Keratinocyte (primary cell): ENCODE measurements around the gene MZB1. TPM values are rescaled to one million over a fixed set of nuclear protein-coding genes. Genes with fewer than 3 reads are reported as not detected.

Source experiments
- DNase-seq: peaks from one replicate; pipeline ENCODE4 v3.0.0-alpha.2; 2011; ENCODE audit warnings: low read depth, missing footprints, low spot score
- FAIRE-seq: peaks from 2 replicates; lab custom pipeline; 2011; peaks lifted over from hg19 to GRCh38; lab: Jason Lieb, UNC
- H2AFZ ChIP-seq: 2 replicates; pipeline ENCODE4 v1.6.0; 2012; ENCODE audit warnings: low read length, control low read depth, inconsistent platforms; ENCODE audit not compliant: control insufficient read depth
- H3K27ac ChIP-seq: 2 replicates; pipeline ENCODE4 v1.5.1; 2011; ENCODE audit warnings: low read length; ENCODE audit not compliant: control insufficient read depth, insufficient read depth
- H3K27me3 ChIP-seq: 3 replicates; pipeline ENCODE4 v1.6.0; 2011; ENCODE audit warnings: low read length; ENCODE audit not compliant: control insufficient read depth, insufficient read depth; ENCODE audit errors: extremely low read depth
- H3K36me3 ChIP-seq, 2 experiments: 2 replicates in 1 of 2; 3 replicates in 1 of 2; pipeline ENCODE4 v1.5.1; 2011; ENCODE audit warnings: low read length in 2 of 2, mild to moderate bottlenecking in 1 of 2; ENCODE audit not compliant: control insufficient read depth in 2 of 2, insufficient read depth in 2 of 2; ENCODE audit errors: extremely low read depth in 1 of 2
- H3K4me1 ChIP-seq: 3 replicates; pipeline ENCODE4 v1.5.1; 2011; ENCODE audit warnings: low read length; ENCODE audit not compliant: control insufficient read depth, insufficient read depth; ENCODE audit errors: extremely low read depth
- H3K4me2 ChIP-seq: 3 replicates; pipeline ENCODE4 v1.6.0; 2011; ENCODE audit warnings: low read depth, low read length; ENCODE audit not compliant: control insufficient read depth, insufficient read depth; ENCODE audit errors: extremely low read depth
- H3K4me3 ChIP-seq, 3 experiments: fragments of 200-600 bp in 1 of 3; sonication (generic) in 1 of 3; 2 replicates in 2 of 3; 3 replicates in 1 of 3; pipeline ENCODE4 v1.5.1; 2011 to 2016; ENCODE audit warnings: low read length in 3 of 3, mild to moderate bottlenecking in 3 of 3, control low read depth in 2 of 3, inconsistent platforms in 1 of 3, low read depth in 1 of 3, mixed read lengths in 1 of 3, mixed run types in 1 of 3, moderate library complexity in 1 of 3; ENCODE audit not compliant: control insufficient read depth in 2 of 3, insufficient read depth in 2 of 3; ENCODE audit errors: extremely low read depth in 1 of 3
- H3K79me2 ChIP-seq: 2 replicates; pipeline ENCODE4 v1.6.0; 2012; ENCODE audit warnings: low read length; ENCODE audit not compliant: control insufficient read depth, insufficient read depth
- H3K9ac ChIP-seq: 3 replicates; pipeline ENCODE4 v1.6.0; 2011; ENCODE audit warnings: low read length; ENCODE audit not compliant: control insufficient read depth, insufficient read depth; ENCODE audit errors: extremely low read depth
- H3K9me1 ChIP-seq: 3 replicates; pipeline ENCODE4 v1.6.0; 2011; ENCODE audit warnings: low read length; ENCODE audit not compliant: control insufficient read depth, insufficient read depth; ENCODE audit errors: extremely low read depth
- H3K9me3 ChIP-seq: 2 replicates; pipeline ENCODE4 v1.5.1; 2012; ENCODE audit warnings: low read depth, low read length; ENCODE audit not compliant: control insufficient read depth
- H4K20me1 ChIP-seq: 3 replicates; pipeline ENCODE4 v1.6.0; 2011; ENCODE audit warnings: low read length; ENCODE audit not compliant: control insufficient read depth, insufficient read depth; ENCODE audit errors: extremely low read depth
- CTCF ChIP-seq, 3 experiments: IDR thresholded peaks in 1 of 3; conservative IDR thresholded peaks in 1 of 3; optimal IDR thresholded peaks in 1 of 3; 2 replicates in 2 of 3; 3 replicates in 1 of 3; pipeline versions ENCODE3 to v1.5.1; 2011; ENCODE audit warnings: low read length in 3 of 3, mild to moderate bottlenecking in 3 of 3, moderate library complexity in 2 of 3, control low read depth in 1 of 3, inconsistent platforms in 1 of 3; ENCODE audit not compliant: insufficient read depth in 2 of 3; ENCODE audit errors: extremely low read depth in 1 of 3
- EZH2 ChIP-seq: IDR thresholded peaks from one replicate; pipeline ENCODE4 v1.6.1; 2012; ENCODE audit warnings: inconsistent platforms, mild to moderate bottlenecking, low read length, moderate library complexity
- dilution Hi-C: fragments of 300-500 bp; cut with MboI; formaldehyde crosslinking; loops from one replicate; pipeline ENCODE4 v1.7.0; 2020; ENCODE audit warnings: low sequenced_read_pairs; ENCODE audit not compliant: extremely low pct_ligation_motif_present
- polyA plus RNA-seq, 5 experiments: library from polyadenylated mRNA; depleted of rRNA in 3 of 5; stranded (reverse) in 3 of 5; stranded (forward) in 1 of 5; unstranded in 1 of 5; fragments of >200 nt; gene quantifications; 1 replicate in 1 of 5; 2 replicates in 3 of 5; 3 replicates in 1 of 5; pipeline versions ENCODE4 v1.2.1 to v1.2.3, GENCODE V29; 2011 to 2012; ENCODE audit warnings: missing spikeins in 2 of 5, low read depth in 1 of 5, low replicate concordance in 1 of 5

Gene MZB1
- polyA plus RNA-seq, 1 donor (not counting 4 experiments of a cell fraction or from before 2014, with no cell fraction given): not detected

DNA sequence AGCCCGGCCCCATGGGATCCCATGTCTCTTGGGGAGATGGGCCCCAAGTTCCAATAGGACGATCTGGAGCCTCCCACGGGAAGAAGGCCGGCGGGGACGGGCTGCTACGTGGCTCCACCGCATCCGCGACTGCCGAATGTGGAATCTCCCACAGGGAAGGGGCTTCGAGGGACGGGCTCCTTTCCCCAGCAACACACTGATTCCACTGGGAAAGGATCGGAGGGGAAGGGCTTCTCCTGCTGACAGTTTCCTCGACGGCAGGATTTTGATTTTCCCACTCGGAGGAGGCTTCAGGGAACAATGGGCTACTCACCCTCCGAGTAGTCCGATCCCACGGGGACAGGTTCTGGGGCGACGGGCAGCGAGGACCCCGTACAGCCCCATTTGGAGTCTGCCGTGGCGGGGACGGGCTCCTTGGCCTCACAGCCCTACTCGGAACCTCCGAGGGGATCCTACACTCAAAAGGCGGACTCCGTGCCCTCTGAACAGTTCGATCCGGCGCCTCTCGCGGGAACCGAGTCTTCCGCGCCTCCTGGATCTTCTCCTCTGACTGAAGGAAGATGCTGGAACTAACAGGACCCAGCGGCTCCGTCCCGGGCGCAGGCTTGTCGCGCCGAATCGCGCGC lies 3.9 kb upstream of the MZB1 start:
- peaks cover 0 to 4% of the 10 kb centered on the region in 2 experiments for H3K36me3 ChIP-seq
- H3K4me1 ChIP-seq: peaks cover 19% of the 10 kb centered on the region
- H3K9me1 ChIP-seq: no peaks in the 10 kb centered on the region
- no peaks in the 10 kb centered on the region for H3K27me3 ChIP-seq
- FAIRE-seq: no peak
- dilution Hi-C loops: no loop called here
- H3K4me3 ChIP-seq: peak overlapping the region; percentile 69 to 92 (median 84)
- no peaks in the 10 kb centered on the region for H3K9me3 ChIP-seq
- peak overlapping the region; percentile 90 for H3K4me2 ChIP-seq
- peak overlapping the region; percentile 93 for H3K9ac ChIP-seq
- no peak for DNase-seq
- TF ChIP-seq CTCF (optimal IDR thresholded peaks at IDR 0.05 in 1 of 3, IDR thresholded peaks at IDR 0.05 in 1 of 3, conservative IDR thresholded peaks at IDR 0.05 in 1 of 3; ENCODE audit: extremely low read depth in 1 of 3, insufficient read depth in 2 of 3, low read length in 3 of 3) (no peak), EZH2 (no peak)
- no peaks in the 10 kb centered on the region for H4K20me1 ChIP-seq
- H2AFZ ChIP-seq: peak overlapping the region; percentile 49
- H3K79me2 ChIP-seq: peaks cover 15% of the 10 kb centered on the region
- peak overlapping the region; percentile 60 for H3K27ac ChIP-seq

- peak overlapping the region; percentile 93 for H3K9ac ChIP-seq
- DNase-seq (no peak), FAIRE-seq (no peak)
Observed at GRCh38 chr5:139392678-139393496, 3.2 kb upstream of the MZB1 start.

More at GRCh38 chr5:139392678-139393496, 3.2 kb upstream of the MZB1 start:
- Histone ChIP-seq H3K79me2 (peaks cover 15% of the 10 kb centered on the region), H4K20me1 (no peaks in the 10 kb centered on the region), H2AFZ (peak overlapping the region; percentile 49), H3K27ac (peak overlapping the region; percentile 91), H3K4me3 (peak overlapping the region; percentile 69 to 92 (median 84)), H3K36me3 (peaks cover 0 to 4% of the 10 kb centered on the region in 2 experiments), H3K9me1 (no peaks in the 10 kb centered on the region), H3K27me3 (no peaks in the 10 kb centered on the region), H3K4me1 (peaks cover 19% of the 10 kb centered on the region), H3K4me2 (peak overlapping the region; percentile 90), H3K9me3 (no peaks in the 10 kb centered on the region)
- TF ChIP-seq EZH2 (no peak), CTCF (optimal IDR thresholded peaks at IDR 0.05 in 1 of 3, IDR thresholded peaks at IDR 0.05 in 1 of 3, conservative IDR thresholded peaks at IDR 0.05 in 1 of 3; ENCODE audit: extremely low read depth in 1 of 3, insufficient read depth in 2 of 3, low read length in 3 of 3) (peak in 2 of 3 experiments; percentile 48 to 85)
- dilution Hi-C loops: no loop called here
